Skeletal muscle tissue (tissue), 4 donors: ENCODE measurements around the gene GLYR1. TPM values are rescaled to one million over a fixed set of nuclear protein-coding genes. Genes with fewer than 3 reads are reported as not detected.
A peak's percentile ranks its signal among the peaks of the same experiment; 100 is the strongest.

Experiments used
- H3K27ac ChIP-seq: one replicate; pipeline ENCODE4 v1.7.0; 2013; ENCODE audit warnings: mild to moderate bottlenecking, low read depth, low read length, inconsistent platforms
- H3K27me3 ChIP-seq, 3 donors: one replicate each; pipeline ENCODE4 v1.7.0; 2013; ENCODE audit warnings: low read length in 3 of 3; ENCODE audit not compliant: control insufficient read depth in 3 of 3, insufficient read depth in 3 of 3
- H3K36me3 ChIP-seq, 3 donors: one replicate each; pipeline ENCODE4 v1.7.0; 2013; ENCODE audit warnings: low read length in 3 of 3; ENCODE audit not compliant: control insufficient read depth in 3 of 3, insufficient read depth in 3 of 3
- H3K4me1 ChIP-seq, 3 donors: one replicate each; pipeline ENCODE4 v1.7.0; 2013; ENCODE audit warnings: low read length in 3 of 3, mild to moderate bottlenecking in 3 of 3; ENCODE audit not compliant: control insufficient read depth in 3 of 3, insufficient read depth in 3 of 3
- H3K4me3 ChIP-seq, 3 donors: one replicate each; pipeline ENCODE4 v1.7.0; 2013; ENCODE audit warnings: low read length in 3 of 3
- H3K9ac ChIP-seq, 3 donors: one replicate each; pipeline ENCODE4 v1.7.0; 2013; ENCODE audit warnings: low read length in 3 of 3, mild to moderate bottlenecking in 3 of 3, moderate library complexity in 2 of 3, low read depth in 1 of 3
- H3K9me3 ChIP-seq, 3 donors: one replicate each; pipeline ENCODE4 v1.7.0; 2013; ENCODE audit warnings: low read length in 3 of 3; ENCODE audit not compliant: control insufficient read depth in 3 of 3
- total RNA-seq: library from RNA; depleted of rRNA; stranded (reverse); fragments of >200 nt; gene quantifications from one replicate; pipeline ENCODE4 v1.2.3, GENCODE V29; 2014
- donor health status: Osteomylitis.

GLYR1 gene
- total RNA-seq, 1 donor from 2014 or later, result 25.1 TPM

GRCh38 chr16:4814542-4815173 lies 32.4 kb downstream of the GLYR1 start:
- Histone ChIP-seq H3K27ac (peak overlapping the region; percentile 71), H3K36me3 (peaks cover 51 to 57% (median 53%) of the 10 kb centered on the region in 3 donors)

DNA sequence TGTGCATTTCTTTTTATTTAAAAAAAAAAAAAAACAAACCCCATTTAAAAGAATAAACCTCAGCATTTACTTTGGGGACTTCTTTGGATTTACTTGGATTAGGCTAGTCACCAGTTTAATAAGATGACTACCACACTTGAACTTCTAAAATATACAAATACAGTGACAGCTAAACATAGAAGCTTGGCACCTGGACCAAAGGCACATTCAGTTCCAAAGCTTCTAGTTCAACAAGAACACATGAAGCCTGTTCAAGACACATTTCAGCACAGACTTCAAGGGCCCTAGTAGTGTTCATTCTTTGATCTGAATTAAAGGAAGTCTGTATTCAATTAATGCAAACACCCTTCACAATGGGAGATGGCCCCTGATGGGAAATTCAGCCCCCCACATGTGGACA lies 33.0 kb downstream of the GLYR1 start:
- Histone ChIP-seq H3K4me3 (peak overlapping the region in 1 of 3 donors; percentile 6), H3K36me3 (peaks cover 46 to 55% (median 50%) of the 10 kb centered on the region in 3 donors), H3K9me3 (no peaks in the 10 kb centered on the region), H3K4me1 (peaks cover 13 to 18% (median 17%) of the 10 kb centered on the region in 3 donors), H3K9ac (peak overlapping the region in 2 of 3 donors; percentile 65 to 79), H3K27me3 (no peaks in the 10 kb centered on the region), H3K27ac (peak overlapping the region; percentile 71)

More at GRCh38 chr16:4814542-4815173, 32.4 kb downstream of the GLYR1 start:
- peaks cover 13 to 18% (median 17%) of the 10 kb centered on the region in 3 donors for H3K4me1 ChIP-seq
- H3K9me3 ChIP-seq, result no peaks in the 10 kb centered on the region
- peak overlapping the region in 2 of 3 donors; percentile 65 to 79 for H3K9ac ChIP-seq
- H3K27me3 ChIP-seq, result no peaks in the 10 kb centered on the region
- H3K4me3 ChIP-seq, result peak overlapping the region in 1 of 3 donors; percentile 6

- Histone ChIP-seq H3K36me3 (peaks cover 41 to 54% (median 49%) of the 10 kb centered on the region in 3 donors), H3K4me1 (peaks cover 13 to 18% (median 17%) of the 10 kb centered on the region in 3 donors), H3K9ac (peak overlapping the region in 2 of 3 donors; percentile 5 to 79), H3K9me3 (no peaks in the 10 kb centered on the region), H3K4me3 (no peak overlapping the region), H3K27me3 (no peaks in the 10 kb centered on the region), H3K27ac (peak overlapping the region; percentile 71)
Measured at GRCh38 chr16:4813251-4814003, 33.7 kb downstream of the GLYR1 start.

DNA sequence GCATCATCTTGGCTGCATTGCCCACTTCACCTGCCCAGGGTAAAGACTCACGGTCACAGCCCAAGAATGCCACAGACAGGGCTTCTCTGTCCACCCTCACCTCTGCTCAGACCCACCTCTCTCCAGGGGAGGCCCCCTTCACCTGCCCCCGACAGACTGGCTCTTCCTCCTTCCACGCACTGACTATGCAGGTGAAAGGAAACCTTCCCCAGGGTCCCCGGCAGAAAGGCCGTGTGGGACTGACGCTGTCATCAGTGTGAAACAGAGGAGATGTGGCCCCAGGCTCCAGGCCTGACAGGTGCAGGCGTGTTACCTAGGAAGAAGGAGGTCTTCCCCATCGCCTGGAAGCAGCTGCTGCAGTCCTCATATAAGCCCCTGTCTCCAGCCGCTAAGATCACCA lies 35.3 kb downstream of the GLYR1 start:
- Histone ChIP-seq H3K9ac (no peak overlapping the region), H3K4me3 (no peak overlapping the region), H3K27me3 (no peaks in the 10 kb centered on the region), H3K9me3 (no peaks in the 10 kb centered on the region), H3K4me1 (peaks cover 13 to 18% (median 17%) of the 10 kb centered on the region in 3 donors), H3K36me3 (peaks cover 30 to 51% (median 51%) of the 10 kb centered on the region in 3 donors), H3K27ac (no peak overlapping the region)

- peaks cover 13 to 18% (median 17%) of the 10 kb centered on the region in 3 donors for H3K4me1 ChIP-seq
- no peak overlapping the region for H3K27ac ChIP-seq
- peaks cover 33 to 51% (median 51%) of the 10 kb centered on the region in 3 donors for H3K36me3 ChIP-seq
- no peaks in the 10 kb centered on the region for H3K9me3 ChIP-seq
- H3K4me3 ChIP-seq, result no peak overlapping the region
- no peaks in the 10 kb centered on the region for H3K27me3 ChIP-seq
- H3K9ac ChIP-seq, result no peak overlapping the region
Measured at GRCh38 chr16:4811242-4811641, 35.8 kb downstream of the GLYR1 start.

DNA sequence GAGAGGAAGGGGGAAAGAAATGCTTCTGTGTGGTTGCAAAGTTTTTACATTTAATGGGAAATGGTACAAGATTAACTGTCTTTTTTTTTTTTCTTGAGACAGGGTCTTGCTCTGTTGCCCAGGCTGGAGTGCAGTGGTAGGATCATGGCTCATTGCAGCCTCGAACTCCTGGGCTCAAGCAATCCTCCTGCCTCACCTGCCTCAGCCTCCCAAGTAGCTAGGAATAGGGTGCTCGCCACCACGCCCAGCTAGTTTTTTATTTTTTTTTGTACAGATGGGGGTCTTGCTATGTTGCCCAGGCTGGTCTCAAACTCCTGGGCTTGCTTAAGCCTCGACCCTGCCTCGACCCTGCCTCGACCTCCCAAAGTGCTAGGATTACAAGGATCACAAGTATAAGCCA lies 40.8 kb downstream of the GLYR1 start:
- peaks cover 23 to 37% (median 29%) of the 10 kb centered on the region in 3 donors for H3K36me3 ChIP-seq
- no peaks in the 10 kb centered on the region for H3K27me3 ChIP-seq
- no peak overlapping the region for H3K27ac ChIP-seq
- no peaks in the 10 kb centered on the region for H3K9me3 ChIP-seq
- H3K4me1 ChIP-seq, result peaks cover 7 to 14% (median 12%) of the 10 kb centered on the region in 3 donors
- H3K9ac ChIP-seq, result no peak overlapping the region
- no peak overlapping the region for H3K4me3 ChIP-seq

GRCh38 chr16:4805231-4805630 lies 41.9 kb downstream of the GLYR1 start:
- Histone ChIP-seq H3K9me3 (no peaks in the 10 kb centered on the region), H3K4me3 (no peak overlapping the region), H3K27ac (no peak overlapping the region), H3K9ac (no peak overlapping the region), H3K27me3 (no peaks in the 10 kb centered on the region), H3K4me1 (peaks cover 14 to 20% (median 15%) of the 10 kb centered on the region in 3 donors), H3K36me3 (peaks cover 19 to 30% (median 24%) of the 10 kb centered on the region in 3 donors)

GRCh38 chr16:4803898-4804762 lies 43.0 kb downstream of the GLYR1 start:
- H3K9me3 ChIP-seq, result no peaks in the 10 kb centered on the region
- no peak overlapping the region for H3K4me3 ChIP-seq
- H3K4me1 ChIP-seq, result peaks cover 14 to 20% (median 15%) of the 10 kb centered on the region in 3 donors
- H3K9ac ChIP-seq, result no peak overlapping the region
- H3K36me3 ChIP-seq, result peaks cover 28 to 36% (median 28%) of the 10 kb centered on the region in 3 donors
- no peak overlapping the region for H3K27ac ChIP-seq
- no peaks in the 10 kb centered on the region for H3K27me3 ChIP-seq

DNA sequence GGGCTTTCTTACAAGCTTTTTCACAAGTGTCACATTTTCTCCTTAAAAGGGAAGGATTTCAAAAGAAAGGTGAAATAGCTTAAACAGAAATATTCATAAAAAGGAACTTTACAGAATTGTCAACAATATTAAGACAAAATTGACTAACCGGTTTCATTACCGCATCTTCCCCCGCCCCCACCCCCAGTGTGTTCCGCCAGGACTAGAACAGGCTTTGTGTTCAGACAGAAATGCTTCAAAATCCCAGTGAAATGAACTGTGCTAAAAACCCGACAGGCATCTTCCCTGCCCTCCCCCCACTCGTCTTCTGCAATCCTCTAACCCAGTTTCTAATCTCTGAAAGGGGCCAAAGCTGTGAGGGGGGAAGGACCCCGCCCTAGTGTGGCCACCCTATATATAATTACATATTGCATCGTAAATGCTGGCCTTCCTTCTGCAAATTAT lies 43.7 kb downstream of the GLYR1 start:
- peaks cover 29 to 35% (median 34%) of the 10 kb centered on the region in 3 donors for H3K36me3 ChIP-seq
- no peak overlapping the region for H3K27ac ChIP-seq
- H3K4me1 ChIP-seq, result peaks cover 14 to 20% (median 15%) of the 10 kb centered on the region in 3 donors
- peak overlapping the region in 1 of 3 donors; percentile 81 for H3K4me3 ChIP-seq
- peak overlapping the region in 1 of 3 donors; percentile 86 for H3K9ac ChIP-seq
- no peaks in the 10 kb centered on the region for H3K9me3 ChIP-seq
- no peaks in the 10 kb centered on the region for H3K27me3 ChIP-seq
